IMR-90 (cell line): ENCODE data around the gene AGBL1. TPM values are rescaled to one million over a fixed set of nuclear protein-coding genes. Genes with fewer than 3 reads are reported as not detected.

Experiments used
- ATAC-seq: fragments of 200-7000 bp; cut with Tn5 transposase; 2 replicates; pipeline ENCODE4 v1.9.1; 2020; ENCODE audit warnings: low read depth, mild to moderate bottlenecking, moderate library complexity
- BruUV-seq: library from RNA; stranded (reverse); fragments of 400-500 nt; replicated peaks from 2 replicates; lab custom pipeline; 2021; lab: Mats Ljungman, UMichigan
- CTCF ChIA-PET: fragments of 300-600 bp; formaldehyde crosslinking; extraction: SDS; loops from one replicate; lab custom pipeline; 2021; ENCODE audit warnings: antibody characterized with exemption; lab: Yijun Ruan, JAX
- POLR2A ChIA-PET: fragments of 300-600 bp; sonication (Branson Sonifier 250); formaldehyde crosslinking; loops from one replicate; lab custom pipeline; 2022; ENCODE audit warnings: antibody characterized with exemption; ENCODE audit not compliant: unreplicated experiment; lab: Charles Lee
- DNase-seq: peaks from one replicate; pipeline ENCODE4 v3.0.0; 2013
- H2AFZ ChIP-seq: replicated peaks from 2 replicates; pipeline ENCODE3; 2013; ENCODE audit warnings: low read length, mild to moderate bottlenecking; ENCODE audit not compliant: poor library complexity
- H2AK5ac ChIP-seq: 2 replicates; pipeline ENCODE4 v1.6.1; 2013; ENCODE audit warnings: low read depth, low read length, inconsistent platforms
- H2AK9ac ChIP-seq: replicated peaks from 2 replicates; pipeline ENCODE3; 2013; ENCODE audit warnings: mild to moderate bottlenecking, low read depth, low read length, moderate library complexity; ENCODE audit not compliant: poor library complexity
- H2BK120ac ChIP-seq: 2 replicates; pipeline ENCODE4 v1.6.1; 2013; ENCODE audit warnings: low read depth, low read length, inconsistent platforms
- H2BK15ac ChIP-seq: 3 replicates; pipeline ENCODE4 v1.6.1; 2013; ENCODE audit warnings: low read depth, low read length, inconsistent platforms
- H2BK20ac ChIP-seq: 2 replicates; pipeline ENCODE4 v1.6.1; 2013; ENCODE audit warnings: low read depth, mild to moderate bottlenecking, inconsistent platforms, low read length, moderate library complexity
- H2BK5ac ChIP-seq: 2 replicates; pipeline ENCODE4 v1.6.1; 2013; ENCODE audit warnings: mild to moderate bottlenecking, low read depth, low read length, inconsistent platforms; ENCODE audit not compliant: poor library complexity, severe bottlenecking
- H3K14ac ChIP-seq: replicated peaks from 2 replicates; pipeline ENCODE4 v1.6.1; 2013; ENCODE audit warnings: low read depth, low read length, inconsistent platforms
- H3K18ac ChIP-seq: 2 replicates; pipeline ENCODE4 v1.6.1; 2013; ENCODE audit warnings: low read depth, low read length, control low read depth
- H3K23ac ChIP-seq: 2 replicates; pipeline ENCODE4 v1.6.1; 2013; ENCODE audit warnings: low read depth, low read length, inconsistent platforms
- H3K27ac ChIP-seq: 2 replicates; pipeline ENCODE4 v1.5.1; 2013; ENCODE audit warnings: mild to moderate bottlenecking, control low read depth, low read length; ENCODE audit not compliant: insufficient read depth
- H3K27me3 ChIP-seq: 2 replicates; pipeline ENCODE4 v1.6.1; 2013; ENCODE audit warnings: low read length; ENCODE audit not compliant: control insufficient read depth, insufficient read depth
- H3K36me3 ChIP-seq: 2 replicates; pipeline ENCODE4 v1.6.1; 2013; ENCODE audit warnings: low read length, mixed read lengths; ENCODE audit not compliant: control insufficient read depth, insufficient read depth
- H3K4ac ChIP-seq: 2 replicates; pipeline ENCODE4 v1.6.1; 2013; ENCODE audit warnings: low read depth, low read length, inconsistent platforms
- H3K4me1 ChIP-seq: 2 replicates; pipeline ENCODE4 v1.6.1; 2013; ENCODE audit warnings: low read length, mixed read lengths; ENCODE audit not compliant: control insufficient read depth, insufficient read depth
- H3K4me2 ChIP-seq: 2 replicates; pipeline ENCODE4 v1.6.1; 2013; ENCODE audit warnings: low read depth, mild to moderate bottlenecking, control low read depth, low read length, moderate library complexity
- H3K4me3 ChIP-seq: 2 replicates; pipeline ENCODE4 v1.5.1; 2013; ENCODE audit warnings: low read depth, mild to moderate bottlenecking, control low read depth, low read length, moderate library complexity; ENCODE audit not compliant: insufficient read depth
- H3K56ac ChIP-seq: 2 replicates; pipeline ENCODE4 v1.6.1; 2013; ENCODE audit warnings: low read length, inconsistent platforms; ENCODE audit not compliant: insufficient read depth; ENCODE audit errors: extremely low read depth
- H3K79me1 ChIP-seq, 2 experiments: 2 replicates each; pipeline ENCODE4 v1.6.1; 2013; ENCODE audit warnings: low read length in 2 of 2, inconsistent platforms in 1 of 2, low read depth in 1 of 2
- H3K9ac ChIP-seq: 2 replicates; pipeline ENCODE4 v1.6.1; 2013; ENCODE audit warnings: low read depth, low read length, control low read depth
- H3K9me1 ChIP-seq: 2 replicates; pipeline ENCODE4 v1.6.1; 2013; ENCODE audit warnings: low read length, inconsistent platforms; ENCODE audit not compliant: insufficient read depth
- H3K9me3 ChIP-seq: 2 replicates; pipeline ENCODE4 v1.6.1; 2013; ENCODE audit warnings: low read length; ENCODE audit not compliant: control insufficient read depth, insufficient read depth
- H4K20me1 ChIP-seq: 2 replicates; pipeline ENCODE4 v1.6.1; 2013; ENCODE audit warnings: low read length, inconsistent platforms; ENCODE audit not compliant: insufficient read depth
- H4K5ac ChIP-seq: 2 replicates; pipeline ENCODE4 v1.6.1; 2013; ENCODE audit warnings: mild to moderate bottlenecking, low read depth, low read length, control low read depth
- H4K8ac ChIP-seq, 2 experiments: 2 replicates each; pipeline ENCODE4 v1.6.1; 2013; ENCODE audit warnings: low read depth in 2 of 2, low read length in 2 of 2, control low read depth in 1 of 2, inconsistent platforms in 1 of 2
- H4K91ac ChIP-seq: 2 replicates; pipeline ENCODE4 v1.6.1; 2013; ENCODE audit warnings: low read depth, low read length, inconsistent platforms; ENCODE audit not compliant: insufficient read depth
- BHLHE40 ChIP-seq: fragments of 150-350 bp; IDR thresholded peaks from 2 replicates; pipeline ENCODE4 v1.6.1; 2016; ENCODE audit warnings: mild to moderate bottlenecking, low read depth, low read length
- CEBPB ChIP-seq: IDR thresholded peaks from 2 replicates; pipeline ENCODE4 v1.6.1; 2012; ENCODE audit warnings: low read depth, low read length, improper control_type of control experiment
- CHD1 ChIP-seq: IDR thresholded peaks from 2 replicates; pipeline ENCODE4 v1.6.1; 2012; ENCODE audit warnings: low read depth, low read length, improper control_type of control experiment
- CTCF ChIP-seq: conservative IDR thresholded peaks from 2 replicates; pipeline ENCODE4 v1.5.1; 2012; ENCODE audit warnings: mild to moderate bottlenecking, low read depth, low read length, improper control_type of control experiment
- ELK1 ChIP-seq: fragments of 150-350 bp; IDR thresholded peaks from 2 replicates; pipeline ENCODE4 v1.6.1; 2016; ENCODE audit warnings: low read depth, mild to moderate bottlenecking, low read length, moderate library complexity, borderline replicate concordance
- FOS ChIP-seq: fragments of 150-350 bp; IDR thresholded peaks from 2 replicates; pipeline ENCODE4 v1.6.1; 2016; ENCODE audit warnings: low read depth, low read length
- MAFK ChIP-seq: IDR thresholded peaks from 2 replicates; pipeline ENCODE4 v1.6.1; 2012; ENCODE audit warnings: low read depth, low read length, improper control_type of control experiment
- MAZ ChIP-seq: IDR thresholded peaks from 2 replicates; pipeline ENCODE4 v1.6.1; 2012; ENCODE audit warnings: low read depth, mild to moderate bottlenecking, low read length, improper control_type of control experiment, moderate library complexity, borderline replicate concordance
- MXI1 ChIP-seq: IDR thresholded peaks from 2 replicates; pipeline ENCODE4 v1.6.1; 2012; ENCODE audit warnings: low read depth, mild to moderate bottlenecking, low read length, moderate library complexity, borderline replicate concordance
- NFE2L2 ChIP-seq: fragments of 150-350 bp; IDR thresholded peaks from 2 replicates; pipeline ENCODE4 v1.6.1; 2016; ENCODE audit warnings: low read depth, mild to moderate bottlenecking, low read length
- POLR2A ChIP-seq: IDR thresholded peaks from 2 replicates; pipeline ENCODE4 v1.6.1; 2012; ENCODE audit warnings: mild to moderate bottlenecking, low read depth, low read length
- RAD21 ChIP-seq: IDR thresholded peaks from 2 replicates; pipeline ENCODE4 v1.6.1; 2012; ENCODE audit warnings: low read length, improper control_type of control experiment
- RCOR1 ChIP-seq: IDR thresholded peaks from 2 replicates; pipeline ENCODE4 v1.6.1; 2012; ENCODE audit warnings: mild to moderate bottlenecking, low read length, improper control_type of control experiment; ENCODE audit not compliant: insufficient replicate concordance
- RFX5 ChIP-seq: IDR thresholded peaks from 2 replicates; pipeline ENCODE4 v1.8.0; 2012; ENCODE audit warnings: low read depth, mild to moderate bottlenecking, low read length, moderate library complexity
- SMC3 ChIP-seq: fragments of 150-350 bp; IDR thresholded peaks from 2 replicates; pipeline ENCODE4 v1.6.1; 2016; ENCODE audit warnings: low read depth, mild to moderate bottlenecking, antibody characterized with exemption, low read length, moderate library complexity
- WGBS, 2 experiments: methylation state at CpG; one replicate each; pipeline versions ENCODE4 v1.1.5 to v1.1.7; 2013; ENCODE audit warnings: missing lambda C conversion rate in 2 of 2; ENCODE audit not compliant: insufficient read length in 1 of 2; ENCODE audit errors: extremely low coverage in 2 of 2; 5-methylcytosine and 5-hydroxymethylcytosine counted together
- dilution Hi-C: fragments of 300-500 bp; cut with HindIII; formaldehyde crosslinking; loops from one replicate; pipeline ENCODE4 v1.14.3; 2018; ENCODE audit warnings: low sequenced_read_pairs; ENCODE audit not compliant: unreplicated experiment
- in situ Hi-C: fragments of 300-500 bp; cut with MboI; formaldehyde crosslinking; loops from 3 replicates; pipeline ENCODE4 v1.14.3; 2019; ENCODE audit warnings: low sequenced_read_pairs, inconsistent platforms, mixed read lengths
- intact Hi-C: fragments of 100-400 bp; cut with micrococcal nuclease; formaldehyde crosslinking; loops from 2 replicates; pipeline ENCODE4 v1.10.0; 2022
- polyA plus RNA-seq, 3 experiments: library from polyadenylated mRNA; depleted of rRNA; stranded (reverse); fragments of >200 nt; gene quantifications; 2 replicates each; pipeline ENCODE4 v1.2.3, GENCODE V29; 2012; ENCODE audit warnings: low replicate concordance in 1 of 3
- total RNA-seq: library from RNA; depleted of rRNA; stranded (reverse); fragments of >200 nt; gene quantifications from 2 replicates; pipeline ENCODE4 v1.2.3, GENCODE V29; 2012
- TF ChIP-seq, protein P1 (sequence below): fragments of 150-350 bp; IDR thresholded peaks from 2 replicates; pipeline ENCODE4 v1.6.1; 2017; ENCODE audit warnings: mild to moderate bottlenecking, antibody characterized with exemption, low read length, low read depth

AGBL1 gene
- total and polyA plus RNA-seq, 2 of the 4 experiments (the other 2 are of a cell fraction), result not detected

- Histone ChIP-seq H2BK120ac (no peak overlapping the region), H3K36me3 (no peaks in the 10 kb centered on the region), H4K8ac (no peak overlapping the region), H3K9ac (no peak overlapping the region), H3K23ac (no peak overlapping the region), H2BK5ac (no peak overlapping the region), H4K91ac (no peak overlapping the region), H3K27me3 (no peaks in the 10 kb centered on the region), H3K79me1 (no peaks in the 10 kb centered on the region), H2AFZ (no peak overlapping the region), H3K4ac (no peak overlapping the region), H3K4me2 (no peak overlapping the region), H4K5ac (no peak overlapping the region), H2AK9ac (no peak overlapping the region), H3K56ac (no peak overlapping the region), H3K27ac (no peak overlapping the region), H3K9me3 (peaks cover 30% of the 10 kb centered on the region), H3K4me1 (no peaks in the 10 kb centered on the region), H4K20me1 (no peaks in the 10 kb centered on the region), H3K18ac (no peak overlapping the region), H3K14ac (no peak overlapping the region), H3K4me3 (no peak overlapping the region), H2BK20ac (no peak overlapping the region), H2AK5ac (no peak overlapping the region), H2BK15ac (no peak overlapping the region), H3K9me1 (no peaks in the 10 kb centered on the region)
- CTCF ChIA-PET, result no interaction called here
- POLR2A ChIA-PET, result no interaction called here
- ATAC-seq (no peak), DNase-seq (no peak)
- dilution Hi-C loops, result no loop called here
- in situ Hi-C loops, result no loop called here
- no CpG with 5 or more reads among the region's 2 CpGs for WGBS, 2 experiments
- intact Hi-C loops, result no loop called here
- TF ChIP-seq MXI1 (no peak), MAFK (no peak), POLR2A (no peak), CHD1 (no peak), RCOR1 (no peak), NFE2L2 (no peak), MAZ (no peak), RAD21 (no peak), CEBPB (no peak), BHLHE40 (no peak), ELK1 (no peak), RFX5 (no peak), SMC3 (no peak), CTCF (no peak), FOS (no peak)
- TF ChIP-seq, protein P1, sequence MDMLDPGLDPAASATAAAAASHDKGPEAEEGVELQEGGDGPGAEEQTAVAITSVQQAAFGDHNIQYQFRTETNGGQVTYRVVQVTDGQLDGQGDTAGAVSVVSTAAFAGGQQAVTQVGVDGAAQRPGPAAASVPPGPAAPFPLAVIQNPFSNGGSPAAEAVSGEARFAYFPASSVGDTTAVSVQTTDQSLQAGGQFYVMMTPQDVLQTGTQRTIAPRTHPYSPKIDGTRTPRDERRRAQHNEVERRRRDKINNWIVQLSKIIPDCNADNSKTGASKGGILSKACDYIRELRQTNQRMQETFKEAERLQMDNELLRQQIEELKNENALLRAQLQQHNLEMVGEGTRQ, result no peak
- BruUV-seq, result no TSS peak
These were observed 84.1 kb downstream of the AGBL1 start for GRCh38 chr15:86163816-86164215.
